KOPT-K1 (cell line): ENCODE measurements around the gene TMEM145.

ENCODE experiments used
- H3K27ac ChIP-seq: fragments of 200-600 bp; sonication (generic); 2 replicates; pipeline ENCODE4 v1.5.1; 2016; ENCODE audit warnings: antibody characterized with exemption, mild to moderate bottlenecking, low read depth, low read length; ENCODE audit not compliant: poor library complexity, severe bottlenecking
- H3K36me3 ChIP-seq: fragments of 200-600 bp; sonication (generic); 2 replicates; pipeline ENCODE4 v1.5.1; 2017; ENCODE audit warnings: antibody characterized with exemption, mild to moderate bottlenecking, low read length, moderate library complexity; ENCODE audit not compliant: insufficient read depth
- H3K9me3 ChIP-seq: fragments of 200-600 bp; sonication (generic); 2 replicates; pipeline ENCODE4 v1.5.1; 2017; ENCODE audit warnings: antibody characterized with exemption, low read length, mild to moderate bottlenecking; ENCODE audit not compliant: insufficient read depth, poor library complexity, severe bottlenecking

The TMEM145 gene

DNA sequence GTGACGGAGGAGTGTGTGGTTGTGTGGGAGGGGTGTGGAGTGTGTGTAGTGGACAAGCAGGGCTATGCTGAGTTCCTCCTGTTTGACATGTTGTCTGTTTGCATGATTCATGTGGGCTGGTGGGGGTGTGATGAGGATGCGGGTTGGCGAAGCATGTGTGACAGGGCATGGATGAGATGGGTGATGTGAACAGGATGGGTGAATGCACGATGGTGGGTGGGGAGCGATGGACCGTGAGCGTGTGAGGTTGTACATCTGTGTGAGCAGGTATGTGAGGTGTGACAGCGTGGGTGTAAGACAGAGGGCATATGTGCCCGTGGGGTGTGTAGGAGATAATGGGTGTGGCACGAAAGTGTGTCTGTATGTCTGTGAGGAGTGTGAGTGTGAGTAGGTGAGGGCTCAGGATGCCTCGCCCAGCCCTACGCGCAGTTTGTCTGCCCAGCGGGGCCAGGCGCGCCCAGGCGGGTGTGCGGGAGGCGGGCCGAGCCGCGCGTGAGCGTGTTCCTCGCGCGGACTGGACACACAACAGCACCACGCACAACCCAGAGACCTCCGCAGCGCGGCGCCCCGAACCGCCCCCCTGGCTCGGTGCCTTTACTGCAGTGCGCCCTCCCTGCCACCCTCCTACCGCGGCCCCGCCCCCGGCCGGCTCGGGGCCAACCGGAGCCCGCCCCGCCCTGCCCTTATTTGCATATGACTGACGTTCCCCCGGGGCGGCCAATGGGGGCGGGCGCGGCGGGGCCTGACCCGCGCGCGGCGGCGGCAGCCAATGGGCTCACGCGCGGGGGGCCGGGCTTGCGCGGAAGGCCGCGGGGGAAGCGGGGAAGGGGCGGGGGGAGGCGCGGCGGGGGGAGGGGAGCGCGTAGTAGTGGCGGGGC is 29.7 kb upstream of the TMEM145 start:
- peaks cover 25% of the 10 kb centered on the region for H3K36me3 ChIP-seq
- peak overlapping the region; percentile 85 for H3K27ac ChIP-seq
- no peaks in the 10 kb centered on the region for H3K9me3 ChIP-seq

GRCh38 chr19:42284066-42284501 is 29.0 kb upstream of the TMEM145 start:
- H3K36me3 ChIP-seq = peaks cover 32% of the 10 kb centered on the region
- peak overlapping the region; percentile 73 for H3K27ac ChIP-seq
- no peaks in the 10 kb centered on the region for H3K9me3 ChIP-seq

GRCh38 chr19:42284591-42285341 is 28.3 kb upstream of the TMEM145 start:
- Histone ChIP-seq H3K27ac (peak overlapping the region; percentile 72), H3K36me3 (peaks cover 38% of the 10 kb centered on the region), H3K9me3 (no peaks in the 10 kb centered on the region)

GRCh38 chr19:42285541-42285941 is 27.6 kb upstream of the TMEM145 start:
- Histone ChIP-seq H3K27ac (peak overlapping the region; percentile 72), H3K9me3 (no peaks in the 10 kb centered on the region)

DNA sequence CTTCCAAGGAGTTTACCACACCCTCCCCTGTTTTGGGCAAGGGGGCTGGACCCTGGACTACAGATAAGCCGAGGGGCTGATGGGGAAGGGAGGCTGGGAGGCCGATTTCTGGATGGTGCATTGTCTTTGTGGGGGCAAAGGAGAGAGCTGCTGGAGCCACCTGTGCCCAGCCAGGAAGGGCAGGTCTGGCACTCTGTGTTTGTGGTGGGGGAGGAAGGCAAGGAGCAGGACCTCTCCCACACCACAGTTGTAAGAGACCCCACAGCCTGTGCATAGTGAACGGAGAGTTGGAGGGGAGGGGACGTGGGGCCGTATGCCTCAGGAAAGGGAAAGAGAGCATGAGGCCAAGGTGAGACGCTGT is 27.1 kb upstream of the TMEM145 start:
- Histone ChIP-seq H3K27ac (peak overlapping the region; percentile 72), H3K36me3 (peaks cover 50% of the 10 kb centered on the region), H3K9me3 (no peaks in the 10 kb centered on the region)

More at GRCh38 chr19:42285541-42285941, 27.6 kb upstream of the TMEM145 start:
- peaks cover 46% of the 10 kb centered on the region for H3K36me3 ChIP-seq

DNA sequence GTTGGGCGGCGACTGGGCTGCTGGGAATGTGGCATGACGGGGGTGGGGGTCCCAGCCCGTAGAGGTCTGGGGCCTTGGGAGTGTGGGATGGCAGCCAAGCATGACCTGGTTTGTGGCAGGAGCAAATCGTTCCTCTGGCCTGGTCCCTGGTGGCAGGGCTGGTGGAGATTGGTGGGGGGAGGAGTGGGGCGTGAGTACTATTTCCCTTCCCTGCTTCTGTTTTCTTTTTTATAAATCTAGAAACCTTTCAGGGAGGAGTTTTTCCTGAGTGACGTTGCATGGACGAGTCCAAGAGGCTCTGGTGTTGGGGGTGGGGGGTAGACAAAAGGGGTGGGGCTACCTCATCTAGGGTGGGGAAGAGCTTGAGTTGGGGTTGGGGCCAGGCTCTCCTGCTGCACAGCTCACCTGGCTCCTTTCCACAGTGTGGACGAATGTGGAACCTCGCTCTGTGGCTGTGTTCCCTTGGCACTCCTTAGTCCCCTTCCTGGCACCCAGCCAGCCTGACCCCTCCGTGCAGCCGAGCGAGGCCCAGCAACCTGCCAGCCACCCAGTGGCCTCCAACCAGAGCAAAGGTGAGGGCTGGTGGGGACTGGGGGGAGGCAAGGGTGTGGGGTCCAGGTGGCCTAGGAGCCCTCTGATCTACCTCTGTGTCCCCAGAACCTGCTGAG is 26.6 kb upstream of the TMEM145 start:
- H3K9me3 ChIP-seq = no peaks in the 10 kb centered on the region
- H3K36me3 ChIP-seq = peaks cover 56% of the 10 kb centered on the region
- peak overlapping the region; percentile 72 for H3K27ac ChIP-seq

- H3K27ac ChIP-seq = no peak overlapping the region
- peaks cover 63% of the 10 kb centered on the region for H3K36me3 ChIP-seq
- no peaks in the 10 kb centered on the region for H3K9me3 ChIP-seq
Measured at GRCh38 chr19:42287017-42287826, 25.9 kb upstream of the TMEM145 start.

DNA sequence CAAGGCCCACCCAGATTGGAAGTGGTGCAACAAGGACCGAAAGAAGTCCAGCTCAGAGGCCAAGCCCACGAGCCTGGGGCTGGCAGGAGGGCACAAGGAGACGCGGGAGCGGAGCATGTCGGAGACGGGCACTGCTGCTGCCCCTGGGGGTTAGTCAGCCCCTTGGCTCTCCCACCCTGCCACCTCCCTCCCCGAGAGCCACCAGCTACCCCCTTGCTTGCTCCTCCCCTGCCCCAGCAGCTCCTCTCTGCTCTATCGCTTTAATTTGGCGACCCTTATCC is 25.3 kb upstream of the TMEM145 start:
- Histone ChIP-seq H3K9me3 (no peaks in the 10 kb centered on the region), H3K27ac (no peak overlapping the region), H3K36me3 (peaks cover 68% of the 10 kb centered on the region)

GRCh38 chr19:42288387-42288786 is 24.7 kb upstream of the TMEM145 start:
- Histone ChIP-seq H3K27ac (no peak overlapping the region), H3K36me3 (peaks cover 75% of the 10 kb centered on the region), H3K9me3 (no peaks in the 10 kb centered on the region)

- Histone ChIP-seq H3K9me3 (no peaks in the 10 kb centered on the region), H3K36me3 (peaks cover 81% of the 10 kb centered on the region), H3K27ac (no peak overlapping the region)
Measured at GRCh38 chr19:42288881-42289555, 24.1 kb upstream of the TMEM145 start.

DNA sequence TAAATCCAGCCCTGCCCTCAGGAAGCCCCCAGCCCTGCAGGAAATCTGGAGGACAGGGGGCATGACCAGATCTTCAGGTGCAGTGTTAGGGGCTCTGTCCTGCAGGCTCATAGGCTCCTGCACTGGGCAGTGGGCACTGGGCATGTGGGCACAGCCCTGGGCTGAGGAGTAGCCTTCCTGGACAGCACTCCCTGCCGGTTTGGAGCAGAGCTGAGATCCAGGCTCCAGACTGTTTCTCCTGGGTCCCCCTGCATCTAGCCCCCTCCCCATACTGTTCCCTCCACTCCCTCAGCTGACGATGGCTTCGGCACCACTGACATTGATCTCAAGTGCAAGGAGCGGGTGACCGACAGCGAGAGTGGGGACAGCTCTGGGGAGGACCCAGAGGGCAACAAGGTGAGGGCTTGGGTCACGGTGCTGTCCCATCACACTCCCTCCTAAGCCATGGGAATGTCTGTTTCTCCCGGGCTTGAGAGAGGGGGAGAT is 23.5 kb upstream of the TMEM145 start:
- peaks cover 87% of the 10 kb centered on the region for H3K36me3 ChIP-seq
- H3K9me3 ChIP-seq = no peaks in the 10 kb centered on the region

GRCh38 chr19:42290136-42290522 is 23.0 kb upstream of the TMEM145 start:
- Histone ChIP-seq H3K9me3 (no peaks in the 10 kb centered on the region), H3K36me3 (peaks cover 90% of the 10 kb centered on the region), H3K27ac (no peak overlapping the region)

More for the DNA sequence above, 23.5 kb upstream of the TMEM145 start:
- H3K27ac ChIP-seq = no peak overlapping the region

DNA sequence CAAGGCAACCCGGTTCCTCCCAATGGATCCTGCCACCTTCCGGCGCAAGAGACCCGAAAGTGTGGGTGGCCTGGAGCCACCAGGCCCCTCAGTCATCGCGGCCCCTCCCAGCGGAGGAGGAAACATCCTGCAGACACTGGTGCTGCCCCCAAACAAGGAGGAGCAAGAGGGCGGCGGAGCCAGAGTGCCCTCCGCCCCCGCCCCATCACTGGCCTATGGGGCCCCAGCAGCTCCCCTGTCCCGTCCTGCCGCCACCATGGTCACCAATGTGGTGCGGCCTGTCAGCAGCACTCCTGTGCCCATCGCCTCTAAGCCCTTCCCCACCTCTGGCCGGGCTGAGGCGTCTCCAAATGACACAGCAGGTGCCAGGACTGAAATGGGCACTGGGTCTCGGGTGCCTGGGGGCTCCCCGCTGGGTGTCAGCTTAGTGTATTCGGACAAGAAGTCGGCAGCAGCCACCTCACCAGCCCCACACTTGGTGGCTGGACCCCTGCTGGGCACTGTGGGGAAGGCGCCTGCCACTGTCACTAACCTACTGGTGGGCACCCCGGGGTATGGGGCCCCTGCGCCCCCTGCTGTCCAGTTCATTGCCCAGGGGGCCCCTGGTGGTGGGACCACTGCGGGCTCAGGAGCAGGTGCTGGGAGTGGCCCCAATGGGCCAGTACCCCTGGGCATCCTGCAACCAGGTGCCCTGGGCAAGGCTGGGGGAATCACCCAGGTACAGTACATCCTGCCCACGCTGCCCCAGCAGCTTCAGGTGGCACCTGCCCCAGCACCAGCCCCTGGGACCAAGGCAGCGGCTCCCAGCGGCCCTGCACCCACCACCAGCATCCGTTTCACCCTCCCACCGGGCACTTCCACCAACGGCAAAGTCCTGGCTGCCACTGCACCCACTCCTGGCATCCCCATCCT is 22.3 kb upstream of the TMEM145 start:
- H3K27ac ChIP-seq = no peak overlapping the region
- H3K36me3 ChIP-seq = peaks cover 96% of the 10 kb centered on the region
- H3K9me3 ChIP-seq = no peaks in the 10 kb centered on the region
